HepG2 (cell line): ENCODE measurements around the gene CFAP119. TPM values are rescaled to one million over a fixed set of nuclear protein-coding genes. Genes with fewer than 3 reads are reported as not detected.

Source experiments
- ARNT ChIP-seq: fragments of 450-650 bp; IDR thresholded peaks from 2 replicates; pipeline ENCODE4 v1.6.1; 2017
- ARNTL ChIP-seq: sonication (generic); formaldehyde crosslinking; IDR thresholded peaks from 2 replicates; pipeline ENCODE4 v1.4.0; 2020; ENCODE audit warnings: mild to moderate bottlenecking, missing genetic modification reagents
- BHLHE40 ChIP-seq: IDR thresholded peaks from 2 replicates; pipeline ENCODE4 v1.6.1; 2011; ENCODE audit warnings: low read length, improper control_type of control experiment
- ELF3 ChIP-seq: IDR thresholded peaks from 2 replicates; pipeline ENCODE4 v1.6.1; 2016; ENCODE audit warnings: missing genetic modification reagents, missing compliant biosample characterization
- KAT2B ChIP-seq: fragments of 150-350 bp; IDR thresholded peaks from 2 replicates; pipeline ENCODE4 v1.6.1; 2014; ENCODE audit warnings: low read depth, low read length, borderline replicate concordance
- KDM3A ChIP-seq: IDR thresholded peaks from 2 replicates; pipeline ENCODE4 v1.6.1; 2018; ENCODE audit warnings: low read depth, missing compliant biosample characterization
- NFE2L1 ChIP-seq: sonication (generic); formaldehyde crosslinking; IDR thresholded peaks from 2 replicates; pipeline ENCODE4 v1.4.0; 2020; ENCODE audit warnings: missing genetic modification reagents, mild to moderate bottlenecking, borderline replicate concordance
- SALL1 ChIP-seq: sonication (generic); formaldehyde crosslinking; IDR thresholded peaks from 2 replicates; pipeline ENCODE4 v1.8.0; 2022; ENCODE audit warnings: mild to moderate bottlenecking, missing genetic modification reagents
- SOX5 ChIP-seq: IDR thresholded peaks from 2 replicates; pipeline ENCODE4 v1.6.1; 2016; ENCODE audit warnings: borderline replicate concordance
- ZMYM3 ChIP-seq: sonication (generic); formaldehyde crosslinking; IDR thresholded peaks from 2 replicates; pipeline ENCODE4 v1.5.1; 2020; ENCODE audit warnings: mild to moderate bottlenecking, missing genetic modification reagents
- ZNF547 ChIP-seq: sonication (generic); formaldehyde crosslinking; IDR thresholded peaks from 2 replicates; pipeline ENCODE4 v1.5.1; 2020; ENCODE audit warnings: mild to moderate bottlenecking, missing genetic modification reagents
- ZNF563 ChIP-seq: sonication (generic); formaldehyde crosslinking; IDR thresholded peaks from 2 replicates; pipeline ENCODE4 v1.8.0; 2022; ENCODE audit warnings: mild to moderate bottlenecking, moderate library complexity, missing genetic modification reagents
- ZNF883 ChIP-seq: sonication (generic); formaldehyde crosslinking; IDR thresholded peaks from 2 replicates; pipeline ENCODE4 v1.5.1; 2020; ENCODE audit warnings: mild to moderate bottlenecking, missing genetic modification reagents; ENCODE audit errors: not compliant biosample characterization
- ZNF891 ChIP-seq: sonication (generic); formaldehyde crosslinking; IDR thresholded peaks from 2 replicates; pipeline ENCODE4 v1.5.0; 2020; ENCODE audit warnings: mild to moderate bottlenecking, missing genetic modification reagents
- polyA plus RNA-seq, 8 experiments: library from polyadenylated mRNA; depleted of rRNA in 3 of 8; stranded (reverse) in 7 of 8; unstranded in 1 of 8; fragments of >200 nt; fragmentation: Illumina TruSeq in 4 of 8; extraction: Trizol in 4 of 8; gene quantifications; 2 replicates each; pipeline versions ENCODE4 v1.2.1 to v1.2.3, GENCODE V29; 2011 to 2016; ENCODE audit warnings: low read depth in 4 of 8, missing spikeins in 1 of 8, mixed read lengths in 1 of 8; ENCODE audit not compliant: insufficient read depth in 1 of 8
- total RNA-seq, 5 experiments: library from RNA; depleted of rRNA; stranded (reverse); fragments of >200 nt; fragmentation: Illumina TruSeq; extraction: Trizol; gene quantifications; 2 replicates each; pipeline ENCODE4 v1.2.3, GENCODE V29; 2016; ENCODE audit warnings: low read depth in 1 of 5
- TF ChIP-seq, protein P1 (sequence below): sonication (generic); formaldehyde crosslinking; IDR thresholded peaks from 2 replicates; pipeline ENCODE4 v1.5.0; 2020; ENCODE audit warnings: mild to moderate bottlenecking, missing genetic modification reagents
- TF ChIP-seq, protein P2 (sequence below): sonication (generic); formaldehyde crosslinking; IDR thresholded peaks from 2 replicates; pipeline ENCODE4 v1.5.0; 2020; ENCODE audit warnings: mild to moderate bottlenecking, missing genetic modification reagents, moderate library complexity
- TF ChIP-seq, protein P3 (sequence below): sonication (generic); formaldehyde crosslinking; IDR thresholded peaks from 2 replicates; pipeline ENCODE4 v1.5.1; 2020; ENCODE audit warnings: mild to moderate bottlenecking, moderate library complexity, missing genetic modification reagents
- TF ChIP-seq, protein P4 (sequence below): sonication (generic); formaldehyde crosslinking; conservative IDR thresholded peaks from 2 replicates; pipeline ENCODE4 v1.5.0; 2020; ENCODE audit warnings: missing genetic modification reagents
- TF ChIP-seq, protein P5 (sequence below): sonication (generic); formaldehyde crosslinking; conservative IDR thresholded peaks from 2 replicates; pipeline ENCODE4 v1.8.0; 2022; ENCODE audit warnings: missing genetic modification reagents
- TF ChIP-seq, protein P6 (sequence below): sonication (generic); formaldehyde crosslinking; IDR thresholded peaks from 2 replicates; pipeline ENCODE4 v1.4.0; 2020; ENCODE audit warnings: mild to moderate bottlenecking, low read depth, missing genetic modification reagents

The CFAP119 gene
- total and polyA plus RNA-seq, 2 of the 13 experiments (the other 11 are each of a cell fraction or from before 2014, with no cell fraction given): 6.4 TPM

DNA sequence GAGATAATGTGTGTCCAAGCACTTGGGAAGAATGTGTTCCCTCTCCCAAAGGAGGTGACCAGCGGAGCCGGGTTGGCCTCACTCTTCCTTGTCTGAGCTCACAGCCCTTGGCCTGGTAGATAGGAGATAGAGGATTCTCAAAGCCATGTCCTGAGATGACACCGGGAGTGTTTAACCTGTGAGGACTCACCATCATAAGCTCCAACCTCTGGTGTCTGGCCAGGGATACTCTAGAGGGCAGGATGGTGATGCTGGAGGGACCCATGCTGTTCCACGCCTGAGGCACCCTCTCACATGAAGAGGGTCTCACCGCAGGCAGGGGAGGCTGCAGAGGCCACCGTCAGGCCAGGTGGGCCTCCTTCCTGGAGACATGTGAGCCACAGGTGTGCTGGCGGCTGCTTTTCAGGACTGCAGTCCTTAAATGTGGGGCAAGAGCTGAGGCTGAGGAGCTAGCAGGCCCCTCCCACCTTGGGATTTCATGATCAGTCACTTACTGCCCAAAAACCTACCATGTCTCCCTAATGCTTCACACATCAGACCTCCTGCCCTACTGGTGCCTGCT, 31.7 kb upstream of the CFAP119 start (continued):
- TF ChIP-seq, protein P1, sequence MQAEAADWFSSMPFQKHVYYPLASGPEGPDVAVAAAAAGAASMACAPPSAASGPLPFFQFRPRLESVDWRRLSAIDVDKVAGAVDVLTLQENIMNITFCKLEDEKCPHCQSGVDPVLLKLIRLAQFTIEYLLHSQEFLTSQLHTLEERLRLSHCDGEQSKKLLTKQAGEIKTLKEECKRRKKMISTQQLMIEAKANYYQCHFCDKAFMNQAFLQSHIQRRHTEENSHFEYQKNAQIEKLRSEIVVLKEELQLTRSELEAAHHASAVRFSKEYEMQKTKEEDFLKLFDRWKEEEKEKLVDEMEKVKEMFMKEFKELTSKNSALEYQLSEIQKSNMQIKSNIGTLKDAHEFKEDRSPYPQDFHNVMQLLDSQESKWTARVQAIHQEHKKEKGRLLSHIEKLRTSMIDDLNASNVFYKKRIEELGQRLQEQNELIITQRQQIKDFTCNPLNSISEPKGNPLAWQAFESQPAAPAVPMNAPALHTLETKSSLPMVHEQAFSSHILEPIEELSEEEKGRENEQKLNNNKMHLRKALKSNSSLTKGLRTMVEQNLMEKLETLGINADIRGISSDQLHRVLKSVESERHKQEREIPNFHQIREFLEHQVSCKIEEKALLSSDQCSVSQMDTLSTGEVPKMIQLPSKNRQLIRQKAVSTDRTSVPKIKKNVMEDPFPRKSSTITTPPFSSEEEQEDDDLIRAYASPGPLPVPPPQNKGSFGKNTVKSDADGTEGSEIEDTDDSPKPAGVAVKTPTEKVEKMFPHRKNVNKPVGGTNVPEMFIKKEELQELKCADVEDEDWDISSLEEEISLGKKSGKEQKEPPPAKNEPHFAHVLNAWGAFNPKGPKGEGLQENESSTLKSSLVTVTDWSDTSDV (CRISPR knock-in tag): 0 out of 2 replicates have a peak, but pooled peaks have one; percentile 46
- TF ChIP-seq, protein P2, sequence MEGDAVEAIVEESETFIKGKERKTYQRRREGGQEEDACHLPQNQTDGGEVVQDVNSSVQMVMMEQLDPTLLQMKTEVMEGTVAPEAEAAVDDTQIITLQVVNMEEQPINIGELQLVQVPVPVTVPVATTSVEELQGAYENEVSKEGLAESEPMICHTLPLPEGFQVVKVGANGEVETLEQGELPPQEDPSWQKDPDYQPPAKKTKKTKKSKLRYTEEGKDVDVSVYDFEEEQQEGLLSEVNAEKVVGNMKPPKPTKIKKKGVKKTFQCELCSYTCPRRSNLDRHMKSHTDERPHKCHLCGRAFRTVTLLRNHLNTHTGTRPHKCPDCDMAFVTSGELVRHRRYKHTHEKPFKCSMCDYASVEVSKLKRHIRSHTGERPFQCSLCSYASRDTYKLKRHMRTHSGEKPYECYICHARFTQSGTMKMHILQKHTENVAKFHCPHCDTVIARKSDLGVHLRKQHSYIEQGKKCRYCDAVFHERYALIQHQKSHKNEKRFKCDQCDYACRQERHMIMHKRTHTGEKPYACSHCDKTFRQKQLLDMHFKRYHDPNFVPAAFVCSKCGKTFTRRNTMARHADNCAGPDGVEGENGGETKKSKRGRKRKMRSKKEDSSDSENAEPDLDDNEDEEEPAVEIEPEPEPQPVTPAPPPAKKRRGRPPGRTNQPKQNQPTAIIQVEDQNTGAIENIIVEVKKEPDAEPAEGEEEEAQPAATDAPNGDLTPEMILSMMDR (CRISPR knock-in tag): peak; percentile 48
- TF ChIP-seq BHLHE40: no peak
- TF ChIP-seq ZMYM3 (CRISPR knock-in tag): 0 out of 2 replicates have a peak, but pooled peaks have one; percentile 8
- TF ChIP-seq ARNT: no peak
- TF ChIP-seq, protein P3, sequence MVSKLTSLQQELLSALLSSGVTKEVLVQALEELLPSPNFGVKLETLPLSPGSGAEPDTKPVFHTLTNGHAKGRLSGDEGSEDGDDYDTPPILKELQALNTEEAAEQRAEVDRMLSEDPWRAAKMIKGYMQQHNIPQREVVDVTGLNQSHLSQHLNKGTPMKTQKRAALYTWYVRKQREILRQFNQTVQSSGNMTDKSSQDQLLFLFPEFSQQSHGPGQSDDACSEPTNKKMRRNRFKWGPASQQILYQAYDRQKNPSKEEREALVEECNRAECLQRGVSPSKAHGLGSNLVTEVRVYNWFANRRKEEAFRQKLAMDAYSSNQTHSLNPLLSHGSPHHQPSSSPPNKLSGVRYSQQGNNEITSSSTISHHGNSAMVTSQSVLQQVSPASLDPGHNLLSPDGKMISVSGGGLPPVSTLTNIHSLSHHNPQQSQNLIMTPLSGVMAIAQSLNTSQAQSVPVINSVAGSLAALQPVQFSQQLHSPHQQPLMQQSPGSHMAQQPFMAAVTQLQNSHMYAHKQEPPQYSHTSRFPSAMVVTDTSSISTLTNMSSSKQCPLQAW (CRISPR knock-in tag): 0 out of 2 replicates have a peak, but pooled peaks have one; percentile 28
- TF ChIP-seq ARNTL (CRISPR knock-in tag): no peak
- TF ChIP-seq ZNF563: no peak
- no peak for TF ChIP-seq KAT2B
- TF ChIP-seq ZNF883 (CRISPR knock-in tag): no peak
- TF ChIP-seq ZNF891 (CRISPR knock-in tag): 0 out of 2 replicates have a peak, but pooled peaks have one; percentile 69
- no peak for TF ChIP-seq NFE2L1 (CRISPR knock-in tag)
- no peak for TF ChIP-seq SOX5
- no peak for TF ChIP-seq ZNF547 (CRISPR knock-in tag)
- no peak; the same call in 1 of the 2 replicates for TF ChIP-seq SALL1 (CRISPR knock-in tag)
- TF ChIP-seq KDM3A: no peak
- TF ChIP-seq, protein P4, sequence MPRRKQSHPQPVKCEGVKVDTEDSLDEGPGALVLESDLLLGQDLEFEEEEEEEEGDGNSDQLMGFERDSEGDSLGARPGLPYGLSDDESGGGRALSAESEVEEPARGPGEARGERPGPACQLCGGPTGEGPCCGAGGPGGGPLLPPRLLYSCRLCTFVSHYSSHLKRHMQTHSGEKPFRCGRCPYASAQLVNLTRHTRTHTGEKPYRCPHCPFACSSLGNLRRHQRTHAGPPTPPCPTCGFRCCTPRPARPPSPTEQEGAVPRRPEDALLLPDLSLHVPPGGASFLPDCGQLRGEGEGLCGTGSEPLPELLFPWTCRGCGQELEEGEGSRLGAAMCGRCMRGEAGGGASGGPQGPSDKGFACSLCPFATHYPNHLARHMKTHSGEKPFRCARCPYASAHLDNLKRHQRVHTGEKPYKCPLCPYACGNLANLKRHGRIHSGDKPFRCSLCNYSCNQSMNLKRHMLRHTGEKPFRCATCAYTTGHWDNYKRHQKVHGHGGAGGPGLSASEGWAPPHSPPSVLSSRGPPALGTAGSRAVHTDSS (CRISPR knock-in tag): no peak
- TF ChIP-seq ELF3 (CRISPR knock-in tag): no peak
- TF ChIP-seq, protein P5, sequence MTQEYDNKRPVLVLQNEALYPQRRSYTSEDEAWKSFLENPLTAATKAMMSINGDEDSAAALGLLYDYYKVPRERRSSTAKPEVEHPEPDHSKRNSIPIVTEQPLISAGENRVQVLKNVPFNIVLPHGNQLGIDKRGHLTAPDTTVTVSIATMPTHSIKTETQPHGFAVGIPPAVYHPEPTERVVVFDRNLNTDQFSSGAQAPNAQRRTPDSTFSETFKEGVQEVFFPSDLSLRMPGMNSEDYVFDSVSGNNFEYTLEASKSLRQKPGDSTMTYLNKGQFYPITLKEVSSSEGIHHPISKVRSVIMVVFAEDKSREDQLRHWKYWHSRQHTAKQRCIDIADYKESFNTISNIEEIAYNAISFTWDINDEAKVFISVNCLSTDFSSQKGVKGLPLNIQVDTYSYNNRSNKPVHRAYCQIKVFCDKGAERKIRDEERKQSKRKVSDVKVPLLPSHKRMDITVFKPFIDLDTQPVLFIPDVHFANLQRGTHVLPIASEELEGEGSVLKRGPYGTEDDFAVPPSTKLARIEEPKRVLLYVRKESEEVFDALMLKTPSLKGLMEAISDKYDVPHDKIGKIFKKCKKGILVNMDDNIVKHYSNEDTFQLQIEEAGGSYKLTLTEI: no peak
- TF ChIP-seq, protein P6, sequence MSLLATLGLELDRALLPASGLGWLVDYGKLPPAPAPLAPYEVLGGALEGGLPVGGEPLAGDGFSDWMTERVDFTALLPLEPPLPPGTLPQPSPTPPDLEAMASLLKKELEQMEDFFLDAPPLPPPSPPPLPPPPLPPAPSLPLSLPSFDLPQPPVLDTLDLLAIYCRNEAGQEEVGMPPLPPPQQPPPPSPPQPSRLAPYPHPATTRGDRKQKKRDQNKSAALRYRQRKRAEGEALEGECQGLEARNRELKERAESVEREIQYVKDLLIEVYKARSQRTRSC (CRISPR knock-in tag): no peak
